Stimulated activated CD8-positive, alpha-beta memory T cell treated with anti-CD3 and anti-CD28 coated beads, Interleukin-4, amount 100 ng/mL, for 48 hours (primary cell): ENCODE measurements around the gene CUBN.

Experiments used
- DNase-seq: peaks from one replicate; pipeline ENCODE4 v3.0.0-alpha.2; 2020

Gene CUBN

DNA sequence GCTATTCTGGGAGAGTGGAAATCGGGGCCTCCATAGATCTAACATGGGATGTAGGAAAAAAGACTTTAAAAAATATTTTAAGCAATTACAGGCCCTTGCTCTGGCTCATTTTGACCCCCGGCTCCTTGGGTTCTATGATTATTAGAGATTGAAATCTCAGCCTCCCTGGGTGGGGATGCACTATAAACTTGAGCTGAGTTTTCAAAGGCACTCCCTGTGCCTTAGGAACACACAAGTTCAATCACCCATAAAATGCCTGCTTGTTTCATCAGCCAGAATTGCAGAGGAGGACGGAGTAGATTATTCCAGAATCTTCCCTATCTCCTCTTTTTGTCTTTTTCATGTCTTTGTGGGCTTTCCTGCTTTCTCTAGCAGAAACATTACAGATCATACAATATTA lies 145.4 kb downstream of the CUBN start:
- DNase-seq = no peak

DNA sequence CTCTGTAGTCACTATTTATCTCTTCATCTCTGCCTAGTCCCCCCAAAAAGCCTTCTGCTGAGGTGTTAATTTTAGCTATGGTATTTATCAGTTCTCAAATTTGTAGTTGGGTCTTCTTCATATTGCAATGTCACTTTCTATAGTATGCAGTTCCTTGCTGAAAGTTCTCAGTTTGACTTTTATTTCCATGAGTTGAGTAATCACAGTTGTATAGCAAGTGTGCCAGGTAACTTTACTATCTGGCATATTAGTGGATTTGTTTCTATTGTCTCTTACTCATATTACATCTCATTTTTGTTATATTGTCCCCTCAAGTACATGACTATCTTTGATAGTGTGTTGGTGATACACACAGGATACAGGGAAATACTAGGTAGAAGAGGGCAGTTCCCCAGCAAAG lies 152.8 kb downstream of the CUBN start:
- no peak for DNase-seq

DNA sequence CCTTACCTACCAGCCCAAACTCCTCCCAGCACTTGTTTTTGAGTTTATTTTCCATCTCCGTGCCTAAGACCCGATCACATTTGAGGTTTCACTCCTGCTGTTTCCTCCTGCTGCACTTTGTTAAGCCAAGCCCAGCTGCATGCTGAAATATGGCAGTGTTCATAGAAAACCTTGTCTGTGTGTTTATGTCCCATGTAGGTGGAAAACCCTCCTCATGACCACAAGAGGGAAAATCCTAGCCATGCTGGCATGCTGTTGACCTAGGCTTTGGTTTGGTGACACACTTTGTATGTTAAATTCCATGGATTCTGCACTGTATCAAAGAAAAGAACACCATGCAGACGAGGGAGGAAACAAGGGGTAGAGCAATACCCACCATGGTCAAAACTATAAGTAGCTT lies 154.4 kb downstream of the CUBN start:
- no peak for DNase-seq

- DNase-seq = no peak
These were observed 161.1 kb downstream of the CUBN start for GRCh38 chr10:16968416-16969041.

DNA sequence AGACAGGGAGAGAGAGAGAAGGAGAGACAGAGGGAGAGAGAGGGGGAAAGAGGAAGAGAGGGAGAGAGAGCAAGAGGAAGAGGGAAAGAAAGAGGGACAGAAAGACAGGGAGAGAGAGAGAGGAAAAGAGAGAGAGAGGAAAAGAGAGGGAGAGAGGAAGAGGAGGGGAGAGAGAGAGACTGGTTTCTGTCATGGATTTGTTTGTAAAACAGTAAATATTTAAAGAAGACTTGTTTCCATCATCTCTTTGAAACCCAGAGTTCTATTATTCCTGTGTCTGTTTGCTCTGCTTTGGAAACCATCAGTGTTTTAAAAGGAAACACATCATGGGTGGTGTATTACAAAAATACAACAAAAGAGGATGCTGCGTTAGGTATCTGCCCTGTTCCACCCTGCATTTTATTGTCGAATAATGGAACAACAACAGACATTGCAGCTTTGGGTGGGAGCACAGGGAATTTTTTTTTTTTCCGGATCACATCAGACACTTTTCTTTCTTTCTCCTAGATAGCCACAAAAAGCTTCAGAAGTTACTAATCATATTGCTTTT lies 161.7 kb downstream of the CUBN start:
- no peak for DNase-seq

DNA sequence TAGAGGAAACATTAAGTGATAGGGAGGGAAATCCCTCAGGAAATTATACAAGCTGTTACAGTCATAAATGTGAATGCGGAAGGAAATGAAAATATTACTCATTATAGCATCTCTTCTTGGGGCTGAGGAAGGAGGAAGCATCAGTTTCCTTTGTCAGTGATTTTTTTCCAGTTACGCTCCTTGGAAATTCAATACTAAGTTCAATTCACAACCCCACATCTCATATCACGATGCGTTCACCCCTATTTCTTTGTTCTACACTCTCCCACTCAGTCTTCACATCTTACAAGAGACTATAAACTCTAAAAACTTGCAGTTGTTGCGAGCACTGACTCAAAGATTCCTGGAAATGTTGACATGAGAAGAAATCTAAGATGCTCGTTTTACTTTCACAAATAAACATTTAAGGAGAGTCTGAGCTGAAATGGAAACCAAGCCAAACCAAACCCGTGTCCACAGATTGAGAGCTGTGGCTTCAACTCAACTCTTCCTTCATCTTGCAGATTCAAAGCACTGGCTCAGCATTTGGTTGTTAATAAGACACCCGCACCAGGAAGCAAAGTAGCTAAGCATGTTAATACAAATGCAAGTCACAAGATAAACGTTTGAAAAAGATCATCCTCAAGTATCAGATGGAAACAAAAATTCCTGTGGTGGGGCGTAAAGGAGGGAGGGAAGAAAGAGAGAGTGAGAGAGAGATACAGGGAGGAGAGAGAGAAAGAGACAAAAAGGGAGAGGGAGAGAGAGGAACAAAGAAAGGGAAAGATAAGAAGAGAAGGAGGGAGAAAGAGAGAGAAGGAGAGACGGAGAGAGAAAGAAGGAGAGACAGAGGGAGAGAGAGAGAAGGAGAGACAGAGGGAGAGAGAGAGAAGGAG lies 162.4 kb downstream of the CUBN start:
- DNase-seq = no peak

- DNase-seq = no peak
These were observed 163.7 kb downstream of the CUBN start for GRCh38 chr10:16965740-16966447.

- no peak for DNase-seq
These were observed 164.3 kb downstream of the CUBN start for GRCh38 chr10:16965344-16965616.

- no peak for DNase-seq
These were observed 164.9 kb downstream of the CUBN start for GRCh38 chr10:16964576-16965343.

GRCh38 chr10:16960551-16960950 lies 169.1 kb downstream of the CUBN start:
- no peak for DNase-seq

DNA sequence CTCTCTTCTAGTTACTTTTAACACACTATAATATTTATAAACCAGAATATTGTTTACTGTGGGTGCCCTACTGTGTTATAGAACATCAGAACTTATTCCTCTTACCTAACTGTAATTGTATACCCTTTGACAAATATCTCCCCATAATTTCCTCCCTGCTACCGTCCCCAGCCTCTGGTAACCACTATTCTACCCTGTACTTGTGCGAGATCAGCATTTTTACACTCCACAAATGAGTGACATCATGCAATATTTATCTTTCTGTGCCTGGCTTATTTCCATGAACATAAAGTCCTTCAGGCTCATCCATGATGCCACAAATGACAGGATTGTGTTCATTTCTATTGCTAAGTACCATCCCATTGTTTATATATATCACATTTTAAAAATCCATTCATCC lies 172.6 kb downstream of the CUBN start:
- no peak for DNase-seq

DNA sequence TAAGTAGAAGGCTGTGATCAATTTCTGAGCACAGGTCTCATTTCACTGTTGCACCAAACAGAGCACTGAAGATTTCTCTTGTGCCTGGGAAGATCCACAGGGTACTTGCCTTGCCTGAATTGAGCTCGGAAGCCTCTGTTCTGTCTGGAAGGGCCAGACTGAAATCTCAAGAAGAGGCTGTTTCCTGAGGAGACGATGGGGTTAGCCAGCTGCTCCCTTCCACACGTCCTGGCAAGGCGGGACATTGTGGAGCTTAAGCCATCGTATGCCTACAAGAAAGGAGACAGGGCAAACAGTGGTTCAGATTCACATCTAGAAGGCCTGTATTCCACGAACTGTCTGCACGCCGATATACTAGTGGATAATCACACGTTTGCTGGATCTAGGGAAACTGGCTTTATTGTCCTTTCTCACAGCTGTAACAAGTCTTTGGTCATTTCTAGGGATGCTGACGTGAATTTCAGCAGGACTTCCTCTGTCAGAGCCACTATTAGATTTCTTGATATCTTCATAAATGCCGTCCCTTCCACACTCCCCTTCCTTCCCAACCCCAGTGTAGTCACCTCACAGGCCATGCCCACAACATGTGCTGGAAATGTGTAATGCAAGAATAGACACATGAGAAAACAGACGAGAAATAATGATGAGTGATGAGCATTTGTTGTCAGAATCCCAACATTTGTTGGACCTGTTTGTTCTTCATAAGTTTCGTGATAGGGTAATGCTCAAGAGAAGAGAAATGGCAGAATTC lies 175.2 kb downstream of the CUBN start:
- no peak for DNase-seq

- no peak for DNase-seq
These were observed 176.3 kb downstream of the CUBN start for GRCh38 chr10:16953270-16953669.

DNA sequence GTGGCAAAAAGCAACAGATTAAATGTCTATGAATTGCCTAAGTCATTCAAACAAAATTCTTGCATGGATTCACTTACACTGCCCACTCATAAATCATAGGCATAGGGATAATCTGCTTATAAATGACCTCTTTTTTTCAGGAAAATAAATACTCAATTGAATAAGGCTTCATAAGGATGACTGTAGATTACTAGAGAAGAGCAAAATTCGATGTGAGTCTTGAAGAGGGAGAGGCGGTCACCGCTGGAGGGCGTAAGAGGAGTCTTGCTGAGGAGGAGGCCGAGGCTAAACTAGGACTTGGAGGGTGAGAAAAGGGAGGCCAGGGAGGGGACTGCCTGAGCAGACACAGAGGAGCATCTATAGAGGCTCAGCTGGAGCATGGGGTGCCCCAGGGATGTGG lies 177.0 kb downstream of the CUBN start:
- no peak for DNase-seq

GRCh38 chr10:16952080-16952479 lies 177.5 kb downstream of the CUBN start:
- no peak for DNase-seq

- no peak for DNase-seq
These were observed 178.7 kb downstream of the CUBN start for GRCh38 chr10:16950656-16951601.

DNA sequence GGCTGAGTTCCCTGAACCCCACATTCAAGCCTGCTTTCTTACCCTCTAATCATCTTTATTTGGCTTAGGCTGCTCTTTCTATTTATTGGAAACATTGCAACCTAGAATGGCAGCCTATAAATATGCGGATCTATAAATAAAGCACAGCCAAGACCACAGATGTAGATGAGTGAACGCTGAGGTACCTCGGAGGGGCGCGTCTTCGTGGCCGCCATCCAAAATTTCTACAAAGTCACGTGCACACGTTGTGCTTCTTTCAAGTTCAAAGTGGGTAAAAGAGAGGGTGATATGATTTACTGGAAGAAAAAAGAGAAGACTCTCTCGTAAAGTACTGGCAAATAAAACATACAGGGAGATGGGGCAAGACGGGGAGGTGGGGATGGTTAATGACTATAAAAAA lies 179.8 kb downstream of the CUBN start:
- DNase-seq = no peak

GRCh38 chr10:16948361-16948760 lies 181.2 kb downstream of the CUBN start:
- DNase-seq = no peak

DNA sequence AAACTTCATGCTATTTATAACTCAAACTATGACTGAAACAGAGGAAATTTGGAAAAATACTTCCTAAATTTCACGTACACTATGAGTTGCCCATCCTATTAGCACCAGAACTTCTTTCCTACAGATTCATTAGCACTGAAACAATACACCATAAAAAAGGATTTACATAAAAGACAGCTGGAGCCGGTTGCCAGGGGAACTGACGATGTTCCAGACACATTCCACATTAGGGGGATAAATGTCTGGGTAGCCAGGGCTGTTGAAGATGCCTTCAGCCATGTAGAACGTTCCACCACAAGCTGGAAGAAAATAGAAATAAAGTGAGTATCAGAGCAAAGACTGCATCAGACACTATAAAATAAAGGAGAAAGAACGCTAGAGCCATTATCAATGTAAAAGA lies 182.5 kb downstream of the CUBN start:
- no peak for DNase-seq

- no peak for DNase-seq
These were observed 184.0 kb downstream of the CUBN start for GRCh38 chr10:16945593-16945992.

GRCh38 chr10:16944986-16945385 lies 184.6 kb downstream of the CUBN start:
- DNase-seq = no peak
